SU-DHL-6 (cell line): ENCODE results near the gene PIK3R1.

ENCODE experiments used
- H2AFZ ChIP-seq: fragments of 200-600 bp; sonication (generic); 2 replicates; pipeline ENCODE4 v1.6.1; 2014; ENCODE audit warnings: low read depth, mild to moderate bottlenecking, moderate library complexity, mixed read lengths, antibody characterized with exemption, low read length; ENCODE audit not compliant: severe bottlenecking
- H3F3A ChIP-seq: fragments of 200-600 bp; shearing (Covaris generic); 2 replicates; pipeline ENCODE4 v1.6.0; 2016; ENCODE audit warnings: antibody characterized with exemption, mild to moderate bottlenecking; ENCODE audit not compliant: insufficient read depth
- H3K27ac ChIP-seq: fragments of 200-600 bp; sonication (generic); 2 replicates; pipeline ENCODE4 v1.5.1; 2016; ENCODE audit warnings: low read depth, mild to moderate bottlenecking, low read length, moderate library complexity, mixed read lengths
- H3K27me3 ChIP-seq: fragments of 200-600 bp; sonication (generic), shearing (Covaris generic); 2 replicates; pipeline ENCODE4 v1.6.0; 2014; ENCODE audit warnings: mild to moderate bottlenecking, low read length
- H3K36me3 ChIP-seq: fragments of 200-600 bp; sonication (generic); 2 replicates; pipeline ENCODE4 v1.6.1; 2014; ENCODE audit warnings: mild to moderate bottlenecking, low read length, mixed read lengths
- H3K4me2 ChIP-seq: fragments of 300-600, 200-600 bp; shearing (Covaris generic), sonication (generic); 2 replicates; pipeline ENCODE4 v1.6.0; 2014; ENCODE audit warnings: low read length, low read depth, mild to moderate bottlenecking; ENCODE audit not compliant: poor library complexity, severe bottlenecking
- H3K4me3 ChIP-seq: fragments of 200-600 bp; sonication (generic); 2 replicates; pipeline ENCODE4 v1.5.1; 2014; ENCODE audit warnings: antibody characterized with exemption, low read length, mild to moderate bottlenecking, mixed read lengths; ENCODE audit not compliant: insufficient read depth, poor library complexity, severe bottlenecking
- H3K79me2 ChIP-seq: fragments of 200-600 bp; sonication (generic); 2 replicates; pipeline ENCODE4 v1.6.1; 2014; ENCODE audit warnings: mild to moderate bottlenecking, low read length, moderate library complexity; ENCODE audit not compliant: insufficient read depth
- H3K9ac ChIP-seq: fragments of 200-600 bp; sonication (generic); 2 replicates; pipeline ENCODE4 v1.7.0; 2014; ENCODE audit warnings: mild to moderate bottlenecking, low read length
- H3K9me2 ChIP-seq: fragments of 200-600 bp; sonication (generic); replicated peaks from 2 replicates; pipeline ENCODE4 v1.6.1; 2014; ENCODE audit warnings: low read length; ENCODE audit not compliant: insufficient read depth
- H3K9me3 ChIP-seq: fragments of 200-600 bp; sonication (generic); 2 replicates; pipeline ENCODE4 v1.6.1; 2014; ENCODE audit warnings: low read length, mixed read lengths; ENCODE audit not compliant: insufficient read depth
- H4K20me1 ChIP-seq: fragments of 200-600 bp; sonication (generic); 2 replicates; pipeline ENCODE4 v1.6.1; 2014; ENCODE audit warnings: low read depth, mild to moderate bottlenecking, antibody characterized with exemption, low read length, moderate library complexity, mixed read lengths
- EZH2phosphoT487 ChIP-seq: fragments of 200-600 bp; sonication (generic), shearing (Covaris generic); conservative IDR thresholded peaks from 2 replicates; pipeline ENCODE4 v1.6.1; 2018; ENCODE audit warnings: mild to moderate bottlenecking, antibody characterized with exemption, low read length, moderate library complexity, mixed read lengths
- TF ChIP-seq, protein P1 (sequence below): fragments of 200-600 bp; sonication (generic); IDR thresholded peaks from one replicate; pipeline ENCODE4 v1.5.1; 2017; ENCODE audit warnings: antibody characterized with exemption, mild to moderate bottlenecking, low read length, moderate library complexity; ENCODE audit not compliant: insufficient read depth, poor library complexity, severe bottlenecking

Gene PIK3R1

DNA sequence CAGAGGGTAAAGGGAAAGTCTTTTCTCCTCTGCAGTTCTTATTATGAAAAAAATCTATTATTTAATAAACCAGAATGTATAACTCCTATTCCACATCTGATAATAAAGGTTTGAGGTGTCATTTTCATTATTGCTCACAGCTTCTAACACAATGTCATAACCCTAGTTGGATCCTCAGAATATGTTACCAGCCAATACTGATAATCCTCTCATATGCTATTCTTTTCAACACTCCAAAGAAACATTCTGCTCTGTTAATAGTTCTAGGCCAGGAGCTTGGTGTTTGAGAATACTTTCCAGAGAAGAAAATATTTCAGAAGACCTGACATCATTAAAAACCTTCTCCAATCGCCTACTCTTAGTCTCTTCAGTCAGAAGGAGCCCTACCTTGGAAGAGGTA lies 127.1 kb downstream of the PIK3R1 start:
- Histone ChIP-seq H3K9me2 (no peaks in the 10 kb centered on the region), H3K79me2 (no peaks in the 10 kb centered on the region), H3K4me3 (no peak overlapping the region), H3K9ac (no peak overlapping the region), H4K20me1 (no peaks in the 10 kb centered on the region), H3K9me3 (no peaks in the 10 kb centered on the region), H2AFZ (no peak overlapping the region), H3K27me3 (peaks cover 8% of the 10 kb centered on the region; the same call in 1 of the 2 replicates), H3K36me3 (no peaks in the 10 kb centered on the region), H3K27ac (no peak overlapping the region), H3F3A (no peaks in the 10 kb centered on the region), H3K4me2 (no peak overlapping the region)
- no peak for TF ChIP-seq EZH2phosphoT487

DNA sequence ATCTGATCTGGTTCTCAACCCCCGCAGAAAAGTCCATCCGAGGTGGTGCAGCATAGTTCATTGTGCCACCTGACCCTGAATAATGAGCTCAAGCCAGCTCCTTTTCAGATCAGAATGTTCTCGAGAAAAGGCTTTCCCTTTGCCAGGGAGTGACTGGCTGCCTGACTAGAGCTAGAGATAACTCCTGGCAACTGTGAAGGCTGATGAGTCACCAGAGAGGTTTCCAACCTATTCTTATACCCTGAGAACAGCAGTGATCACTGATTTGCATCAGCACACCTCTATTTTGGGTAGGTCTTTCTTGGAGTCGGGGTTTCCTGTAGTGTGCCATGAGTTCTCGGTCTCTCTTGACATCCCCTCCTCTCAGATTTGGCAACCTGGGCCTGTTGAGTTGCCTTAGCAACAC lies 127.9 kb downstream of the PIK3R1 start:
- Histone ChIP-seq H3F3A (no peaks in the 10 kb centered on the region), H3K36me3 (no peaks in the 10 kb centered on the region), H2AFZ (no peak overlapping the region), H3K4me2 (no peak overlapping the region), H3K9me3 (no peaks in the 10 kb centered on the region), H3K4me3 (no peak overlapping the region), H4K20me1 (no peaks in the 10 kb centered on the region), H3K9ac (no peak overlapping the region), H3K79me2 (no peaks in the 10 kb centered on the region), H3K27me3 (peaks cover 8% of the 10 kb centered on the region; the same call in 1 of the 2 replicates), H3K27ac (no peak overlapping the region), H3K9me2 (no peaks in the 10 kb centered on the region)
- TF ChIP-seq, protein P1, sequence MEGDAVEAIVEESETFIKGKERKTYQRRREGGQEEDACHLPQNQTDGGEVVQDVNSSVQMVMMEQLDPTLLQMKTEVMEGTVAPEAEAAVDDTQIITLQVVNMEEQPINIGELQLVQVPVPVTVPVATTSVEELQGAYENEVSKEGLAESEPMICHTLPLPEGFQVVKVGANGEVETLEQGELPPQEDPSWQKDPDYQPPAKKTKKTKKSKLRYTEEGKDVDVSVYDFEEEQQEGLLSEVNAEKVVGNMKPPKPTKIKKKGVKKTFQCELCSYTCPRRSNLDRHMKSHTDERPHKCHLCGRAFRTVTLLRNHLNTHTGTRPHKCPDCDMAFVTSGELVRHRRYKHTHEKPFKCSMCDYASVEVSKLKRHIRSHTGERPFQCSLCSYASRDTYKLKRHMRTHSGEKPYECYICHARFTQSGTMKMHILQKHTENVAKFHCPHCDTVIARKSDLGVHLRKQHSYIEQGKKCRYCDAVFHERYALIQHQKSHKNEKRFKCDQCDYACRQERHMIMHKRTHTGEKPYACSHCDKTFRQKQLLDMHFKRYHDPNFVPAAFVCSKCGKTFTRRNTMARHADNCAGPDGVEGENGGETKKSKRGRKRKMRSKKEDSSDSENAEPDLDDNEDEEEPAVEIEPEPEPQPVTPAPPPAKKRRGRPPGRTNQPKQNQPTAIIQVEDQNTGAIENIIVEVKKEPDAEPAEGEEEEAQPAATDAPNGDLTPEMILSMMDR = no peak
- TF ChIP-seq EZH2phosphoT487 = no peak

DNA sequence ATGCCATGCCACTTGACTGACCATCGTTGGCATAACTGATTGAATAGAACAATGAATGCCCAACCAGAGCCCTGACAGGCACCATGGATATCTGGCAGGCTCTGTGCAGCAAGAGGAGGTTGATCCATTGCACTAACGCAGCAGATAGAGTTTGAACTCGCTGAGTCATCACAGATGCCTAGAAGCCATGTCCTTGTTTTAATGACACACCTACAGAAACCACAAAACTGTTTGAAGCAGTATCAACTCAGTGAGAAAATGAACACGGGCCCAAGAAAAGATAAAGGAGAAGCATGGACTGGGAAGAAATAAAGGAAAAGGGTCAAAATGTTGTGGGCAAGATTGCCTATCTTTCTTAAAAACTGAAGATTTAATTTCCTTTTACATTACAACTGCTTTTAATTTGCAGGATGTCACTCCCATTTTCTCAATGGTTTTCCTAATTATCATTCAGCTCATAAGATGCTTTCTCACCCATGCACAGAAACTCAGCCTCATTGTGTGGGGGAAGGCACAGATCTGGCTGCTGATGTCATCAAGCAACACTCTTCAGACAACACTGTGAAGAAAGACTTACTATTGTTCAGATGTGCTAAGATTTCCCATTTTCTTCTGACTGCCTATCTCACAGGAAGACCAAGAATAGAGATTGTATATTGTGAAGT lies 129.0 kb downstream of the PIK3R1 start:
- no peaks in the 10 kb centered on the region for H4K20me1 ChIP-seq
- no peaks in the 10 kb centered on the region for H3F3A ChIP-seq
- no peak overlapping the region for H2AFZ ChIP-seq
- peaks cover 8% of the 10 kb centered on the region; the same call in 1 of the 2 replicates for H3K27me3 ChIP-seq
- no peak overlapping the region for H3K9ac ChIP-seq
- no peak overlapping the region for H3K27ac ChIP-seq
- H3K9me2 ChIP-seq = no peaks in the 10 kb centered on the region
- no peak overlapping the region for H3K4me3 ChIP-seq
- no peaks in the 10 kb centered on the region for H3K36me3 ChIP-seq
- TF ChIP-seq EZH2phosphoT487 = no peak
- TF ChIP-seq, protein P1 = no peak
- no peaks in the 10 kb centered on the region for H3K9me3 ChIP-seq
- no peak overlapping the region for H3K4me2 ChIP-seq
- no peaks in the 10 kb centered on the region for H3K79me2 ChIP-seq

DNA sequence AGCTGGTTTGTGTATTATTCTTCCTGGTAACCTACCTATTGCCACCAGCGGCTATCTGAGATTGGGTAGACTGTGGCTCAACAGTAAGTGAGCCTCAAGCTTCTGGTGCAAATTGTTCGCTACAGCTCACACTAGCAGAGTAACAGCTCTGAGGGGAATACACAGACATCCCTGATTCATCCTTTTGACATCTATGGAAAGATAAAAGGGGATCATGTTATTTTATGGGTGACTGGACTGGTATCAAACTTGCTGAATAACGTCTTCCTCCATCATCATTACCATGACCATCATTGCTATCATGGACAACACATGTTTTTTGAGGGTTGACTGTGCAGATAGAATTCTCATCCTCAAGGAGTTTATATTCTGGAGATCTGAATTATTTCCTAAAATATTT lies 129.6 kb downstream of the PIK3R1 start:
- TF ChIP-seq, protein P1 = no peak

More for the DNA sequence above, 129.6 kb downstream of the PIK3R1 start:
- no peaks in the 10 kb centered on the region for H3F3A ChIP-seq
- no peaks in the 10 kb centered on the region for H3K9me2 ChIP-seq
- no peaks in the 10 kb centered on the region for H3K36me3 ChIP-seq
- H3K27ac ChIP-seq = no peak overlapping the region
- no peaks in the 10 kb centered on the region for H4K20me1 ChIP-seq
- no peak overlapping the region for H3K4me2 ChIP-seq
- no peak overlapping the region for H3K4me3 ChIP-seq
- H2AFZ ChIP-seq = no peak overlapping the region
- no peaks in the 10 kb centered on the region for H3K79me2 ChIP-seq
- H3K27me3 ChIP-seq = peaks cover 8% of the 10 kb centered on the region; the same call in 1 of the 2 replicates
- H3K9ac ChIP-seq = no peak overlapping the region
- H3K9me3 ChIP-seq = no peaks in the 10 kb centered on the region
